Liver (tissue), 9 donors: ENCODE results near the gene FBXO48. TPM values are rescaled to one million over a fixed set of nuclear protein-coding genes. Genes with fewer than 3 reads are reported as not detected.

ENCODE experiments used
- DNase-seq: peaks from one replicate; pipeline ENCODE4 v3.0.0-alpha.2; 2017; ENCODE audit warnings: low spot score
- H3K27ac ChIP-seq, 2 donors: one replicate each; pipeline ENCODE4 v1.7.0; 2013; ENCODE audit warnings: inconsistent platforms in 2 of 2, low read length in 2 of 2, control low read depth in 1 of 2, low read depth in 1 of 2, mild to moderate bottlenecking in 1 of 2
- H3K27me3 ChIP-seq, 4 donors: one replicate each; pipeline versions ENCODE4 v1.6.1 to v1.7.0; 2013; ENCODE audit warnings: low read length in 3 of 4, inconsistent platforms in 1 of 4, mild to moderate bottlenecking in 1 of 4, moderate library complexity in 1 of 4; ENCODE audit not compliant: control insufficient read depth in 4 of 4, insufficient read depth in 4 of 4
- H3K36me3 ChIP-seq, 4 donors: one replicate each; pipeline versions ENCODE4 v1.6.1 to v1.7.0; 2013; ENCODE audit warnings: low read length in 3 of 4, mild to moderate bottlenecking in 3 of 4, low read depth in 1 of 4, moderate library complexity in 1 of 4; ENCODE audit not compliant: control insufficient read depth in 4 of 4, insufficient read depth in 3 of 4
- H3K4me1 ChIP-seq, 4 donors: one replicate each; pipeline versions ENCODE4 v1.6.1 to v1.7.0; 2013; ENCODE audit warnings: low read length in 3 of 4, mild to moderate bottlenecking in 3 of 4, moderate library complexity in 1 of 4; ENCODE audit not compliant: control insufficient read depth in 4 of 4, insufficient read depth in 4 of 4
- H3K4me3 ChIP-seq, 3 donors: one replicate each; pipeline versions ENCODE4 v1.6.1 to v1.7.0; 2013; ENCODE audit warnings: low read length in 3 of 3, control low read depth in 1 of 3, low read depth in 1 of 3, mild to moderate bottlenecking in 1 of 3
- H3K9ac ChIP-seq, 2 donors: one replicate each; pipeline ENCODE4 v1.7.0; 2013; ENCODE audit warnings: low read length in 2 of 2, mild to moderate bottlenecking in 2 of 2, moderate library complexity in 2 of 2, control low read depth in 1 of 2, low read depth in 1 of 2
- H3K9me3 ChIP-seq, 4 donors: one replicate each; pipeline versions ENCODE4 v1.6.1 to v1.7.0; 2013; ENCODE audit warnings: low read length in 3 of 4; ENCODE audit not compliant: control insufficient read depth in 4 of 4
- ATF3 ChIP-seq: IDR thresholded peaks from 2 replicates; pipeline ENCODE4 v1.6.1; 2016; ENCODE audit warnings: antibody characterized with exemption
- FOXA2 ChIP-seq: IDR thresholded peaks from 2 replicates; pipeline ENCODE4 v1.6.1; 2016; ENCODE audit warnings: antibody characterized with exemption
- GABPA ChIP-seq, 2 donors: IDR thresholded peaks in 1 of 2; conservative IDR thresholded peaks in 1 of 2; 2 replicates each; pipeline ENCODE4 v1.6.1; 2016; ENCODE audit warnings: antibody characterized with exemption in 2 of 2, mild to moderate bottlenecking in 1 of 2, moderate library complexity in 1 of 2
- HNF4A ChIP-seq, 2 donors: conservative IDR thresholded peaks; 2 replicates each; pipeline ENCODE4 v1.6.1; 2016; ENCODE audit warnings: antibody characterized with exemption in 2 of 2, mild to moderate bottlenecking in 2 of 2
- HNF4G ChIP-seq: IDR thresholded peaks from 2 replicates; pipeline ENCODE4 v1.6.1; 2016; ENCODE audit warnings: antibody characterized with exemption
- JUND ChIP-seq, 2 donors: IDR thresholded peaks; 2 replicates each; pipeline ENCODE4 v1.6.1; 2016; ENCODE audit warnings: antibody characterized with exemption in 2 of 2
- RAD21 ChIP-seq, 2 donors: IDR thresholded peaks; 2 replicates each; pipeline ENCODE4 v1.6.1; 2016; ENCODE audit warnings: antibody characterized with exemption in 2 of 2, mild to moderate bottlenecking in 2 of 2
- REST ChIP-seq: IDR thresholded peaks from 2 replicates; pipeline ENCODE4 v1.6.1; 2016; ENCODE audit warnings: antibody characterized with exemption, mild to moderate bottlenecking
- RXRA ChIP-seq, 2 donors: IDR thresholded peaks; 2 replicates each; pipeline ENCODE4 v1.6.1; 2017 to 2018; ENCODE audit warnings: antibody characterized with exemption in 2 of 2, mild to moderate bottlenecking in 1 of 2
- SP1 ChIP-seq: IDR thresholded peaks from 2 replicates; pipeline ENCODE4 v1.6.1; 2018; ENCODE audit warnings: antibody characterized with exemption, mild to moderate bottlenecking
- TAF1 ChIP-seq: conservative IDR thresholded peaks from 2 replicates; pipeline ENCODE4 v1.6.1; 2016; ENCODE audit warnings: antibody characterized with exemption, mild to moderate bottlenecking
- YY1 ChIP-seq: IDR thresholded peaks from 2 replicates; pipeline ENCODE4 v1.6.1; 2016; ENCODE audit warnings: antibody characterized with exemption, mild to moderate bottlenecking
- ZBTB33 ChIP-seq: IDR thresholded peaks from 2 replicates; pipeline ENCODE4 v1.6.1; 2016; ENCODE audit warnings: antibody characterized with exemption
- whole genome bisulfite sequencing: extraction: QIAGEN DNeasy Blood & Tissue Kit; methylation state at CpG from one replicate; pipeline ENCODE4 v1.1.7; 2013; 5-methylcytosine and 5-hydroxymethylcytosine counted together
- polyA plus RNA-seq, 2 donors: library from polyadenylated mRNA; stranded (reverse) in 1 of 2; unstranded in 1 of 2; fragments of 200-250 nt in 1 of 2; fragments of >200 nt in 1 of 2; fragmentation: Nextera tagmentation in 1 of 2; extraction: Ambion mirVana in 1 of 2; gene quantifications; one replicate each; pipeline versions ENCODE4 v1.2.1 to v1.2.3, GENCODE V29; 2013 to 2015
- total RNA-seq, 2 donors: library from RNA; depleted of rRNA; stranded (reverse); fragments of >200 nt; gene quantifications; one replicate each; pipeline ENCODE4 v1.2.3, GENCODE V29; 2014
- donor health status: healthy.
- donor health status: healthy.
- donor health status: healthy.
- donor health status: healthy.
- donor health status: healthy.

Gene FBXO48
- total and polyA plus RNA-seq, 4 donors = 0.45 to 1.0 (median 0.75) TPM

- H3K36me3 ChIP-seq = no peaks in the 10 kb centered on the region
- TF ChIP-seq HNF4G = no peak
- TF ChIP-seq FOXA2 = no peak
- TF ChIP-seq SP1 = no peak
- no peak for TF ChIP-seq HNF4A (conservative IDR thresholded peaks at IDR 0.05)
- TF ChIP-seq REST = no peak
- TF ChIP-seq GABPA (IDR thresholded peaks at IDR 0.05 in 1 of 2, conservative IDR thresholded peaks at IDR 0.05 in 1 of 2) = no peak
- TF ChIP-seq RXRA (IDR thresholded peaks at IDR 0.05) = no peak
- TF ChIP-seq YY1 = no peak
- no peak for TF ChIP-seq ZBTB33
- no peak for TF ChIP-seq ATF3
- no peaks in the 10 kb centered on the region for H3K27me3 ChIP-seq
- H3K27ac ChIP-seq = no peak overlapping the region
- no peak overlapping the region for H3K4me3 ChIP-seq
- H3K4me1 ChIP-seq = peaks cover 0 to 2% (median 2%) of the 10 kb centered on the region in 4 donors
- DNase-seq = no peak
- no peak overlapping the region for H3K9ac ChIP-seq
- no peaks in the 10 kb centered on the region for H3K9me3 ChIP-seq
- 95% methylated on average over 3 of the region's 3 CpGs for WGBS
Observed at GRCh38 chr2:68483011-68483410, 15.9 kb upstream of the FBXO48 start.

- DNase-seq = no peak
- Histone ChIP-seq H3K27me3 (no peaks in the 10 kb centered on the region), H3K9me3 (no peaks in the 10 kb centered on the region), H3K4me1 (no peaks in the 10 kb centered on the region), H3K27ac (no peak overlapping the region), H3K9ac (no peak overlapping the region), H3K4me3 (no peak overlapping the region), H3K36me3 (no peaks in the 10 kb centered on the region)
- TF ChIP-seq JUND (IDR thresholded peaks at IDR 0.05) (no peak), GABPA (IDR thresholded peaks at IDR 0.05 in 1 of 2, conservative IDR thresholded peaks at IDR 0.05 in 1 of 2) (no peak), TAF1 (no peak), RAD21 (IDR thresholded peaks at IDR 0.05) (no peak), HNF4A (conservative IDR thresholded peaks at IDR 0.05) (no peak), SP1 (no peak), YY1 (no peak), ZBTB33 (no peak)
- WGBS = 94% methylated on average over 2 of the region's 2 CpGs
Observed at GRCh38 chr2:68482296-68482820, 15.3 kb upstream of the FBXO48 start.
